ENCODE measurements around the gene MRPL39.

GRCh38 chr21:25583370-25584130 is 23.7 kb downstream of the MRPL39 start:
- TF ChIP-seq RARB (CRISPR knock-in tag; IDR thresholded peaks at IDR 0.05) (no peak), ARNTL (CRISPR knock-in tag; IDR thresholded peaks at IDR 0.05; ENCODE audit: borderline replicate concordance, low read depth) (no peak), ZFP3 (CRISPR knock-in tag; IDR thresholded peaks at IDR 0.05) (no peak), ZFP30 (CRISPR knock-in tag; IDR thresholded peaks at IDR 0.05) (no peak), ZNF8 (CRISPR knock-in tag; IDR thresholded peaks at IDR 0.05) (no peak), TCF4 (CRISPR knock-in tag; IDR thresholded peaks at IDR 0.05; ENCODE audit: borderline replicate concordance) (no peak), SNAI2 (CRISPR knock-in tag; IDR thresholded peaks at IDR 0.05) (no peak), PATZ1 (CRISPR knock-in tag; IDR thresholded peaks at IDR 0.05; ENCODE audit: borderline replicate concordance) (no peak), BACH2 (CRISPR knock-in tag; IDR thresholded peaks at IDR 0.05; ENCODE audit: borderline replicate concordance) (no peak), TOX (CRISPR knock-in tag; IDR thresholded peaks at IDR 0.05; ENCODE audit: borderline replicate concordance) (no peak)

All from SK-N-SH treated with all-trans-retinoic acid at 6 μM for 48 hours (cell line).